Activated CD8-positive, alpha-beta memory T cell treated with anti-CD3 and anti-CD28 coated beads for 48 hours (primary cell): ENCODE measurements around the gene SLC38A3.

Experiments used
- DNase-seq, 3 experiments: peaks; one replicate each; pipeline ENCODE4 v3.0.0-alpha.2; 2020; ENCODE audit warnings: low read depth in 2 of 3, low spot score in 2 of 3

SLC38A3 gene

GRCh38 chr3:50190936-50191660 is 14.0 kb upstream of the SLC38A3 start, which contains the start of gene GNAT1:
GNAT1 (plus strand) TSS chr3:50191610; CDS start chr3:50191726, 116 bp downstream.
- no peak for DNase-seq

- no peak for DNase-seq
These were observed 12.9 kb upstream of the SLC38A3 start for GRCh38 chr3:50192124-50192523.

- peak; percentile 52 to 94 (median 84) for DNase-seq
These were observed 12.4 kb upstream of the SLC38A3 start for GRCh38 chr3:50192689-50193141.

- no peak for DNase-seq
These were observed 11.8 kb upstream of the SLC38A3 start for GRCh38 chr3:50193286-50193685.

GRCh38 chr3:50193746-50194127 is 11.3 kb upstream of the SLC38A3 start:
- no peak for DNase-seq

- peak; percentile 38 to 64 (median 58) for DNase-seq
These were observed 10.8 kb upstream of the SLC38A3 start for GRCh38 chr3:50194128-50194902.

- DNase-seq: no peak
These were observed 10.1 kb upstream of the SLC38A3 start for GRCh38 chr3:50194903-50195500.

GRCh38 chr3:50195501-50196252 is 9.4 kb upstream of the SLC38A3 start:
- DNase-seq: no peak

- no peak for DNase-seq
These were observed 8.7 kb upstream of the SLC38A3 start for GRCh38 chr3:50196253-50196801.

GRCh38 chr3:50201573-50202315 is 3.3 kb upstream of the SLC38A3 start:
- DNase-seq: no peak

GRCh38 chr3:50202353-50203112 is 2.5 kb upstream of the SLC38A3 start:
- no peak for DNase-seq

- no peak for DNase-seq
These were observed 1.8 kb upstream of the SLC38A3 start for GRCh38 chr3:50203113-50203808.

- DNase-seq: no peak
These were observed 965 bp upstream of the SLC38A3 start for GRCh38 chr3:50203809-50204803.

- no peak for DNase-seq
These were observed 574 bp downstream of the SLC38A3 start for GRCh38 chr3:50205413-50206276.

GRCh38 chr3:50207359-50208042 is 2.4 kb downstream of the SLC38A3 start:
- DNase-seq: no peak

- no peak for DNase-seq
These were observed 3.7 kb downstream of the SLC38A3 start for GRCh38 chr3:50208677-50209344.
